ENCODE measurements around the gene ZFP82.
A peak's percentile ranks its signal among the peaks of the same experiment; 100 is the strongest.

ZFP82 gene

DNA sequence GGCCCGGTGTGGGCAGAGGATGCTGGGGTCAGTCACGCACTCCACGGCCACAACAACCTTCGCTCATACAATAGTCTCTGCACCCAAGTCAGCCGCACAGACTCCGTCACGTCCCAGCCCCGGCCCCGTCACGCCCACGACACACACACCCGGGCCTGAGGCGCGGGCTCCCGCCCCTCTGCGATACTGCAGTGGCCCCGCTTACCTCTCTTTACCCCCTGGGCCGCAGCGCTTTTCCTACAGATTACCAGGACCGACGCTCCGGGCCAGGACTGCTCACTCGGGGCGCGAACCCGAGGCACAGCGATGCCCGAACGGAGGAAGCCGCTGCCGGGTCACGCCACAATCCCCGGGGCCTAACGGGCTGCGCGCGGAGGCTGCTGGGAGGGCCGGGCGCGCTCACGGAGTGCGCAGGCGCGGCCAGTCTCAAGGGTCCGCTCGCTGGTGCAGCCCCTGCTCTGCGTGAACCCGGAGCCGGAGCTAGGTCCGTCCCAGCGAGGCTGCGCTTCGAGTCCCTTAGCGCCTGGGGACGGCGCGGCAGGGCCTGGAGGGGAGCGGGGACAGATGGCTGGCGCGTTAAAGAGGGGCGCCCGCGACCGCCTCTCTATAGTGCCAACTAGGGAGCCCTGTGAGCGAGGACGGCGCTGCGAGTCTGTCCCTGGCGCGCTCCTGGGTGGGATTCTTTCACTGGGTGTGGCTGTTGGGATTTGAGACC, at the start of gene ZFP82:
ZFP82 (minus strand) TSS at position 358 of the 715 bp plus-strand sequence. CDS start 8,855 bp downstream, outside the sequence.
- peak; percentile 81 for DNase-seq

DNA sequence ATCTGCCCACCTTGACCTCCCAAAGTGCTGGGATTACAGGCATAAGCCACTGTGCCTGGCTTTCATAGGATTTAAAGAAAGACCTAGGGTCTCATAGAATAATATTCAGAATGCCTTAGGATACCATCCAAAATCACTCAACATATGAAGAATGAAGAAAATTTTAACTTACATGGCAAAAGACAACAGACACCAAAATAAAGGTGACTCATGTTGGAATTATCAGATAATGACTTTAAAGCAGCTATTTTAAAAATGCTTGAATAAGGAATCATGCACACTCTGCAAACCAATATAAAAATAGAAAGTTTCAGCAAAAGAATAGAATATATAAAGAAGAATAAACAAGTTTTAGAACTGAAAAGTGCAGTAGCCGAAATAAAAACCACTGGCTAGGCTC, 41.6 kb upstream of the ZFP82 start:
- DNase-seq, result no peak

DNA sequence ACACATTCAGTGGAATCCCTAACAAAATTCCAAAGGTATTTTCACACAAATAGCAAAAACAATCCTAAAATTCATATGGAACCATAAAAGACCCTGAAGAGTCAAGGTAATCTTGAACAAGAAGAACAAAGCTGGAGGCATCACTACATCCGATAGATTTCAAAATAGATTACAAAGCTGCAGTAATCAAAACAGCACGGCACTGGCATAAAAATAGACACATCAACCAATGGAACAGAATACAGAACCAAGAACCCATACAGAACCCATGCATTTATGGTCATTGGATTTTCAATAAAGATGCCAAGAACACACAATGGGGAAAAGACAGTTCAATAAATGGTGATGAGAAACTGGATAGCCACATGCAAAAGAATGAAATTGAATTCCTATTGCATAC, 38.4 kb upstream of the ZFP82 start:
- no peak for DNase-seq

DNA sequence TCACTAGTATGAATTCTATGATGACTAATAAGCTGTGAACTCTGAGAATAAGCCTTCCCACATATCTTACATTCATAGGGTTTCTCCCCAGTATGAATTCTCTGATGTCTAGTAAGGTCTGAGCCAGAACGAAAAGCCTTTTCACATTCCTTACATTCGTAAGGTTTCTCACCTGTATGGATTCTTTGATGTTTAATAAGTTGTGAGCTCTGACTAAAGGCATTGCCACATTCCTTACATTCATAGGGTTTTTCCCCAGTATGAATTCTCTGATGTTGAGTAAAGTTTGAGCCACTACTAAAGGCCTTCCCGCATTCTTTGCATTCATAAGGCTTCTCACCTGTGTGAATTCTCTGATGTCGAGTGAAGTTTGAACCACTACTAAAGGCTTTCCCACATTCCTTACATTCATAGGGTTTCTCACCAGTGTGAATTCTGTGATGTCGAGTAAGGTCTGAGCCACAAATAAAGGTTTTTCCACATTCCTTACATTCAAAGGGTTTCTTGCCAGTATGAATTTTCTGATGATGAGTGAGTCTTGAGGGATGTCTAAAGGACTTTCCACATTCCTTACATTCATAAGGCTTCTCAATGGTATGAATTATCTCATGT, 30.7 kb upstream of the ZFP82 start:
- no peak for DNase-seq

DNA sequence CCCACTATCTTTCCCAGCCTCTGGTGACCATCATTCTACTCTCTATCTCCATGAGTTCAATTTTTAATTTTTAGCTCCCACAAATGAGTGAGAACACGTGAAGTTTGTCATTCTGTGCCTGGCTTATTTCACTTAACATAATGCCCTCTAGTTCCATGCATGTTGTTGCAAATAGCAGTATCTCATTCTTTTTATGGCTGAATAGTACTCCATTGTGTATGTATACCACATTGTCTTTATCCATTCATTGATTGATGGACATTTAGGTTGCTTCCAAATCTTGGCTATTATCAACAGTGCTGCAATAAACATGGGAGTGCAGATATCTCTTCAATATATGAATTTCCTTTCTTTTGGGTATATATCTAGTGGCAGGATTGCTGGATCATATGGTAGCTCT, 22.9 kb upstream of the ZFP82 start:
- DNase-seq, result no peak

DNA sequence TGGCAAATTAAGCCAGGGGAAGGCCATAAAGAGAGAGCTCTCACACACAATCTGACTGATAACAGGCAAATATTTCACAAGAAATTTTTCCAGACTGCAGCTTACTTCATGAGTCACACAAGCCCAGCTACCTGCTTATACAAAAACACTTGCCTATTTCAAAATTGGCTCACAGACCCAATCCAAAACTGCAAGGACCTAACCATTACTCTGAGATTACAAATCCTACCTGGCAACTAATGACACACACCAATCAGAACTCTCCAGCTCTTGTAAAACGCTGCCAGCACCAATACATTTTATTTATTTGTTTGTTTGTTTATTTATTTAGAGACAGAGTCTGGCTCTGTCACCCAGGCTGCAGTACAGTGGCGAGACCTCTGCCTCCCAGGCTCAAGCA, 18.1 kb upstream of the ZFP82 start:
- no peak for DNase-seq

DNA sequence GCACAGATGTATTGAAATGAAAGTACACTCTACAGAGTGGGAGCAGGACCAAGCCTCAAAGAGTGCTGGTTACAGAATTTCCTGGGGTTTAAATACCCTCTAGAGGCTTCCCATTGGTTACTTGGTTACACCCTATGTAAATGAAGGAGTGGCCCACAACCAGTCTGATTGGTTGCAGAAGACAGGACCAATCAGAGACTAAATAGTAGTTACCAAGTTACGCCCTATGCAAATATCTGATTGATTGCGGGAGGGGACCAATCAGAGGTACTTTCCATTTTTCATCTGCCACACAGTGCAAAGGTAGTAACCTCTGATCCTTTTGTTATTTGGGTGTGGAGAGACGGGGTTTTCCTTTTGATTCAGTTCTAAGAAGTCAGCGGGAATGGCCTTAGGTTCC, 5.5 kb upstream of the ZFP82 start:
- DNase-seq, result no peak

DNA sequence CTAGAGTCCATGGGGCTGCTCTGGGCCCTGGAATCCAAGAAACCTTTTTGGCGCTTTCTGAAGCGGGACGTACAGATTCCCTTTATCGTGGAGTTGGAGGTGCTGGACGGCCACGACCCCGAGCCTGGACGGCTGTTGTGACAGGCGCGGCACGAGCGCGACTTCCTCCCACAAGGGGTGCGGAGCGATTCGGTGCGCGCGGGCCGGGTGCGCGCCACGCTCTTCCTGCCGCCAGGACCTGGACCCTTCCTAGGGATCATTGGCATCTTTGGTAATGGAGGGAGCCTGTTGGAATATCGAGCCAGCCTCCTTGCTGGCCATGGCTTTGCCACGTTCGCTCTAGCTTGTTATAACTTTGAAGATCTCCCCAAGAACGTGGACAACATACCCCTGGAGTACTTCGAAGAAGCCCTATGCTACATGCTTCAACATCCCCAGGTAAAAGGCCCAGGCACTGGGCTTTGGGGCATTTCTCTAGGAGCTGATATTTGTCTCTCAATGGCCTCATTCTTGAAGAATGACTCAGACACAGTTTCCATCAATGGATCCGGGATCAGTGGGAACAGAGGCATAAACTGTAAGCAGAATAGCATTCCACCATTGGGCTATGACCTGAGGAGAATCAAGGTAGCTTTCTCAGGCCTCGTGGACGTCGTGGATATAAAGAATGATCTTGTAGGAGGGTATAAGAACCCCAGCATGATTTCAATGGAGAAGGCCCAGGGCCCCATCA, 3.5 kb upstream of the ZFP82 start:
- no peak for DNase-seq

DNA sequence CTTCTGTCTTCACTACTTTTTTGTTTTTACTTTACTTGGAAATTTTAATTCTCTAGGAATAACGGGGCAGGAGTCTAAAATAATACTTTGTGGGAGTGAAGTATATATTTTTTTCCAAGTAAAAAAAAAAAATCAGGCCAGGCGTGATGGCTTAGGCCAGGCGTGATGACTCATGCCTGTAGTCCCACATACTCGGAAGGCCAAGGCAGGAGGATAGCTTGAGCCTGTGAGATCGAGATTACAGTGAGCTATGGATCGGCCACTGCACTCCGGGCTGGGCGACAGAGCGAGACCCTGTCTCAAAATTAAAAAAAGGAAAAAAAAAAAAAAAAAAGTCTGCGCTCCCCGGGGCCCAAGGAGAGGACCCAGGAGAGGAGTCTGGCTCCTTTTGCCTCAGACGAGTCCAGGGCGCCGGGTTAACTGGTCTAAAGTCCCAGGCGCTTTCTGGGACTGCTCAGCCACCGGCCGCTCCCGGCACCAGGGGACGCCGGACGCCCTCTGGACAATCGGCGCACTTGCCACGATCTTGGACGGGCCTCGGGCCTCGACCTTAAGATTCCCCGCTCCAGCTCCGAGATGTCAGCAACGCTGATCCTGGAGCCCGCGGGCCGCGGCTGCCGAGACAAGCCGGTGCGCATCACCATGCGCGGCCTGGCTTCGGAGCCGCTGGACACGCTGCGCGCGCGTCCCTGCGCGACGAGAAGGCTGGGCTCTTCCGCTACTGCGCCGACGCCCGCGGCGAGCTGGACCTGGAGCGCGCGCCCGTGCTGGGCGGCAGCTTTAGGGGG, 2.7 kb upstream of the ZFP82 start:
- DNase-seq, result no peak

DNA sequence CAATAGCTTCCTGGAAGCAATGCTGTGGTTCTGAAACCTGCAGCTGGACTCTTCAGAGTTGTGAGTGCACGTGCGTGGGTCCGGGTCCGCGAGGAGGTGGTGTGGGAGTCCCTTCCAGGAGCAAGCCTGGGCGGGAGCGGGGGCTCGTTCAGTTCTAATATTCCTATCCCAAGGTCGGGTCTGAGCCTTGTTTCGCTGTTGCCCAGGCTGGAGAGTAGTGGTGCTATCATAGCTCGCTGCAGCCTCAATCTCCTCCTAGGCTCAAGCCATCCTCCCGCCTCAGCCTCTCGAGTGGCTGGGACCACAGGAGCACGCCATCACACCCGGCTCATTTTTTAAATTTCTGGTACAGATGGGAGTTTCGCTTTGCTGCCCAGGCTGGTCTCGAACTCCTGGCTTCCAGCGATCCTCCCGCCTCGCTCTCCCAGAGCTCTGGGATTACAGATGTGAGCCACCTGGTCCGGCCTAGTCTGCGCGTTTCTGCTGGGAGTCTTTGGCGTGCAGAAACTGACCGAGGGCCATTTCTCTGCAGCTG, 625 bp downstream of the ZFP82 start:
- no peak for DNase-seq

DNA sequence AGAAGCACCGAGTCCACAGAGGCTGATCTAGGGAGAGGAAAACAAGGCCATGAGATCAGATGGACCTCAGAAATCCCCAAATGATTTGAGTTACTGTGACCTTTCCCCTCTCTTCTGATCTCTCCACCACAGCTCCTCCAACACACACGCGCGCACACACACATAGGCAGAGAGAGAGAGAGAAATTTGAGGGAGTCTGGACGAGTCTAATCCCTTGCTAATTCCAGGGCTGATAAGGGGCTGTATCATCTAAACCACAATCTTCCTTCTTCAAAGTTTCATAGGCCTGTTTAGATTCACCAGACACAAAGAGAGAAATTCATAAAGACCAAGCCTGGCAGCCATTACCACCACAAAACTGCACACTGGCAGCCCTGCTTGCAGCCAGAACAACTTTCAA, 8.6 kb downstream of the ZFP82 start:
- DNase-seq, result no peak

DNA sequence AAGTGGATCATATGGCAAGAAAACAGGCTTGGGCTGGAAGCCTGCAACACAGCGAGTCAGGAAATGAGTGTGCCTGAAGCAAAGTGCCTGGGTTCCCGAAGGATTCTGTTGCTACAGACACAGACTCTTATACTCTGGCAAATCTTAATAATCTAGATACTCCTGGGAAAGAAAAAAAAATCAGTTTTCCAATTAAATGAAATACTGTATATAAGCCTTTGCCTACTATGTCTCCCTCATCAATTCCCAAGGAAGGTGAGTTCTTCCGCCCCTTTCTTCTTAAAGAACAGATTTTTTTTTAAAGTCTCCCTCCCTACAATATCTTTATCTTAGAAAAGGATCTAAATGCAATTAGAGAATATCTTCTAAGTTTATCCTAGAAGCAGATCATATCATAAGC, 10.3 kb downstream of the ZFP82 start:
- DNase-seq, result no peak

DNA sequence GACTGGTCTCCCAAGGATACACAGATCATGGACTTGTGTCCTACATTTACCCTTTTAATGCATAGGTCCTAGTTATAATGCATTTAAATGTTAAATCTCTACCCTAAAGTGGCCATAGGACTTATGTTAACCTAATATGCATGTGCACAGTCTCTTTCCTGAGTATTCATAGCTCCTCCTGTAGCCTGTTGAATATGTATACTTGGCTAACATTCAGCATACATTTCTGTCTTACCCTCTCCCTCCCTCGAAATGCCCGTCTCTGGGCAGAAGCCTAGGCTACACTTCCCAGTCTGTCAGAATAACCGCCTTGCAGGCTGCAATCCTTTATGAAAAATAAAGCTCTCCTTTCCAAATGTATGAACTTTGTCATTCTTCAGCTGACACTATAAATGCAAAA, 13.9 kb downstream of the ZFP82 start:
- no peak for DNase-seq

DNA sequence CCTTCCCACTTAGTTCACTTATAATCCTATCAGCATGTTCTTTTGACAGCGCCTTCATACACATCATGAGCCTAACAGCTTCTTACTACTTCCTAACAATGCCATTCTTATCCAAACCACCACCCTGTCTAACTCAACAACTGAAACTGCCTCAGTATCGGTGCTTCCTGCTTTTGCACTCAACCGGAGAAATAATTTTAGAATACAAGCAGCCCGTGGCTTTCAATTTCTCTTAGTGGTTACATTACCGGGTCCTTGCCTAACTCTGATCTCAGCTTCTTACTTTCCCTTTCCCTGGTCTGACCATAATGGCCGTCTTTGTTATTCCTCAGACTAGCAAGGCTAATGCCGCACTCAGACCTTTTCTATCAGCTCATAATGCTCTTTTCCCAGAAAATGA, 17.0 kb downstream of the ZFP82 start:
- no peak for DNase-seq

DNA sequence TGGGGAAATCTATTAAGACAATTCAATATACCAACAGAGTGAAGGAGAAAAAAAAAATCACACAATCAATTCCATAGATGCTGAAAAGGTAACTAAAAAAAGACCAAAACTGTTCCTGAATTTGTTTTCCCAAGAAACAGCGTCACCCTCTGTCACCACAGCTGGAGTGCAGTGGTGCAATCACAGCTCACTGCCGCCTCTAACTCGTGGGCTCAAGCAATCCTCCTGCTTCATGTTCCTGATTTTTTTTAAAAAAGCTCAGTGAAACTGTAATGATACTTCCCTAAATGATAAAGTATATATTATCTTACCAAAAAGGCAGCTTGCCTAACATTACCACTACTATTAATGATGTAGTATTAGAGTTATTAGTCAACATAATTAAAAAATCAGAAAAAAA, 19.9 kb downstream of the ZFP82 start:
- no peak for DNase-seq

DNA sequence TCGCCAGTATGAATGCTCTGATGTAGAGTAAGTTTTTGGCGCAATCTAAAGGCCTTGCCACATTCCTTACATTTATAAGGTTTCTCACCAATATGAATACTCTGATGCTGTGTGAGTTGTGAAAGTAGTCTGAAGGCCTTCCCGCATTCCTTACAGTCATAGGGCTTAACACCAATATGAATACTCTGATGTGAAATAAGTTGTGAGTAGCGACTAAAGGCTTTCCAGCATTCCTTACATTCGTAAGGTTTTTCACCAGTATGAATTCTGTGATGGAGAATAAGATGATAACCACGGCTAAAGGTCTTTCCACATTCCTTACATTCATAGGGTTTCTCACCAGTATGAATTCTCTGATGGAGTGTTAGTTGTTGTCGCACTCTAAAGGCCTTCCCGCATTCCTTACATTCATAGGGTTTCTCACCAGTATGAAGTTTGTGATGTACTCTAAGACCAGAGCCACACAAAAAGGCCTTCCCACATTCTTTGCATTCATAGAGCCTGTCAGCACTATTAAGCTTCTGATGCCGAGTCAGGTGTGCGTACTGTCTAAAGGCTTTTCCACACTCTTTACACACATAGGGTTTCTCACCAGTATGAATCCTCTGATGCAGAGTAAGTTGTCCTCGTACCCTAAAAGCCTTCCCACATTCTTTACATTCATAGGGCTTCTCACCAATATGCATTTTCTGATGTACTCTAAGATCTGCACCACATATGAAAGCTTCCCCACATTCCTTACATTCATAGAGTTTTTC, 25.3 kb downstream of the ZFP82 start:
- no peak for DNase-seq

DNA sequence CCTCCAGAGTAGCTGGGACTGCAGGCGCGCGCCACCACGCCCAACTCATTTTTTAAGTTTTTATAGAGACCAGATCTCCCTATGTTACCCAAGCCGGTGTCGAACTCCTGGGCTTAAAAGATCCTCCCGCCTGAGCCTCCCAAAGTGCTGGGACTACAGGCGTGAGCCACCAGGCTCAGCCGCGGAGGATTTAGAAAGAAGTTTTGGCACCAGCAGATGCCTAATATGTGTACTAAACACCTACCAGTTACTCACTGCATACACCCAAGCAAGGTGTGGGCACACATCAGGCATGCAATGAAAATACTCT, 39.0 kb downstream of the ZFP82 start:
- no peak for DNase-seq

DNA sequence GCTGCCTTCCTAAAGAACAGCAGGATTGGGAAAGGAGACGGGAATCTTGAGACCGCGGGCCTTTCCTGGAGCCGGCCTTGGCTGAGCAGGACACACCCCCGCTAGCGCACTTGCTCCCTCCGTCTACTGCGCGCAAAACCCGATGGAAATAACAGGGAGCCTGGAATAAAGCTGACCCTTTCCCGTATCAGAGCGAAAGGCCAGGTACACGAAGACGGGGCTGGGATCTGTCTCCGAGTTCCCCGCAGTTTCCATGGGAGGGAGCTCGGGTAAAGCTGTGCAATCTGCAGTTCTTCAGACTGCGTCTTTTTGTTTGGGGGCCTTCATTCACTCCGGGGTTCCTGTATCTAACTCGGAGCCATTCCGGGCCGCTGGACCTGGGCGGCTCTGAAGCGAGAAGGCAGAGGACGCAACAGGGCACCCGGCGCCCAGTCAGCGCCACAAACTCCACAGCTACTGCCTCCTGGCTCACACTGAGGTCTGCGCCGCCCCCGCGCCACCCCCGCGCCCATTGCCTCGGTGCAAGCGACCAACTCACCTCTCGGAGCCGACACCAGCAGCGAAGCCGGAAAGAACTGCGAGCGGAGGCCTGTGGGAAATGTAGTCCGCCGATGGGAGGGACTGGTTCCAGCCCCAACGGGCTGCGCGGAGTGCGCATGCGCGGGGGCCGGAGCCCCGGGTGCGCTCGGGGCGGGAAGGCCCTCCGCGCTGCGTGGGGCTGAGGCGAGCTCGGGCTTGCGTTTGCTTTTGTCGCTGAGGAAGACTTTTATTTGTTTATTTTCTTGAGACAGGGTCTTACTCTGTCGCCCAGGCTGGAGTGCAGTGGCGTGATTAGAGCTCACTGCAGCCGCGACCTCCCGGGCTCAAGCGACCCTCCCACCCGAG, 39.6 kb downstream of the ZFP82 start, which contains the start of gene ZFP14:
ZFP14 (minus strand) TSS at position 577 of the 885 bp plus-strand sequence. CDS start 11,309 bp downstream, outside the sequence.
- DNase-seq, result peak; percentile 93

DNA sequence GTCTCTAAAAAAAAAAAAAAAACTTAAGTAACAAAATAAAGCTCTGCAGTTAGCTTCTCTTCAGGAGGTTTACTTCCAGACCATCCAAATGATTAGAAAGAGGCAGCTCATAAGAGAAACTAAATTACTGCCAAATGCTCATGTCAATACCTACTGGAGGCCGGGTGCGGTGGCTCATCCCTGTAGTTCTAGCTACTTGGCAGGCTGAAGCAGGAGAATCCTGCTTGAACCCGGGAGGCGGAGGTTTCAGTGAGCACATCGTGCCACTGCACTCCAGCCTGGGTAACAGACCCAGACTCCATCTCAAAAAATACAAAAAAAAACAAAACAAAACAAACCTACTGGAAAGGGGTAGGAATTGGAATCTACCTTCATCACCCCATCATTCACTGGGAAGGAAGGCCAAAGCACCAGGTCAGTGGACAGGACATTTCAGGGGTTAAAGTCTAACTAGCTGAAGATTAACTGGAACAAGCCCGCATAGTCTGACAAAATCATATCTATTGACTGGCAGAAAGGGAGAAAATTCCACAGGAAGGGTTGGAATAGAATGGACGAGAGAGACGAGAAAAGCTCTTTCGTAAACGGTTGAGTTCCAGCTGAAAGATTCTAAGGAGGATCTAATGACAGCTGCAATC, 40.8 kb downstream of the ZFP82 start:
- no peak for DNase-seq

DNA sequence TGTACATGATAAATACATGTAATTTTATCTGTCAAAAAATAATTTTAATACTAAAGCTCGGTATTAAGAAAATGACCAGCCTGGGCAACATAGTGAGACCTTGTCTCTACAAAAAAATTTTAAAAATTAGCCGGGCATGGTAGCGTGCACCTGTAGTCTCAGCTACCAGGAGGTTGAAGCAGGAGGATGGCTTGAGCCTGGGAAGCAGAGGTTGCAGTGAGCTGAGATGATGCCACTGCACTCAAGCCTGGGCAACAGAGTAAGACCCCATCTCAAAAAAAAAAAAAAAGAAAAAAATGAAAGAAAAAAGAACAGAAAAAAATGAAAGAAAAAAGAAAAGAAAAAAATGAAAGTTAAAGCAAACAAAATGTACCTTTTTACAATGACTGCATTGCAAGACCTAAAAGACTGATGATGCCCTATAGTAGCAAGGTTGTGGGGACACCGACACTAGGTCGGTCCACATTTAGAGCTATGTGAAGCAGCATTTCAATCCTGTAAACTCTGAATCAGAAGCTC, 44.7 kb downstream of the ZFP82 start:
- DNase-seq, result no peak

DNA sequence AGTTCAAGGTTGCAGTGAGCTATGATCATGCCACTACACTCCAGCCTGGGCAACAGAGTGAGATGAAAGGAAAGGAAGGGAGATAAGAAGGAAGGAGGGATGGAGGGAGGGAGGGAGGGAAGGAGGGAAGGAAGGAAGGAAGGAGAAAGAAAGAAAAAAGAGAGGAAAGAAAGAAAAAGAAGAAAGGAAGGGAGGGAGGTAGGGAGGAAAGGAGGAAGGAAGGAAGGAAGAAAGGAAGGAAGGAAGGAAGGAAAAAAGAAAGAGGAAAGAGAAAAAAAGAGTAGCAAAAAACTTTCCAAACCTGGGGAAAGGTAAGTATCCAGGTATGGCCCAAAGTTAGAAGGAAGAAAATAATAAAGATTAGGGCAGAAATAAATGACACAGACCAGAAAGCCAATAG, 46.6 kb downstream of the ZFP82 start:
- no peak for DNase-seq

All from CD4-positive, alpha-beta T cell treated with Interleukin-17A for 4 hours (primary cell).